GM12872 (cell line): ENCODE results near the gene CCDC8.

Experiments used
- TF ChIP-seq, protein P1 (sequence below): IDR thresholded peaks from 3 replicates; pipeline ENCODE4 v1.5.1; 2011; ENCODE audit warnings: low read depth, mild to moderate bottlenecking, low read length, moderate library complexity; ENCODE audit not compliant: insufficient read depth

CCDC8 gene

DNA sequence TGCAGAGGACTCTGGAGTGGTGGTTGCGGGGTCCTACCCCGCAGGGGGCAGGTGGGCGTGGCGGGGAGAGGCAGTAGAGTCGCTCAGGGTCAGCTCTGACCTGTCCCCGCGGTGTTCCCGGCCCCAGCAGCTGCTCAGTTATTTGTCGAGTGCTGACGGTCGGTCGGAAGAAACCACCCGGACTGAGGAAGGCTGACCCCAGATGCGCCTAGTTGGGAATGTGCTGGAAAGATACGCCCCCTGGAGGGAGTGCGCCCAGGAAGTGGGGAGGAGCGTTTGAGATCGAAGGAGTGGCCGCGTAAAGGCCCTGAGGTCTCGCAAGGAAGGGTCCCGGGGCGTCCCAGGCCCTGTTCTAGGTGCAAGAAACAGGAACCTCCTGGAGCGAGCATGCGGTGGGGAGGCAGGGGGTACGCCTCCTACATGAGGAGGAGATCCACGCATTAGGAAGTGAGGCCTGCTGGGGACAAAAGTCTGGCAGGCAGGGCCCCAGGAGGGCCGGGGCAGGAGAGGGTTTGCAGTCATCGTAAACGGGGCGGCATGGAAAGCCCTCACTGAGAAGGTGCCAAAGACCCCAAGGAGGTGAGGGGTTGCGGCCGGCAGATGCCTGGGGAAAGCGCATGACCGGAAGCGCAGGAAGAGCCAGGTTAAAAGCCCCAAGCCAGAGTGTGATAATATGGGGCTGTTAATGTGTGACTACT lies 9.2 kb downstream of the CCDC8 start:
- TF ChIP-seq, protein P1, sequence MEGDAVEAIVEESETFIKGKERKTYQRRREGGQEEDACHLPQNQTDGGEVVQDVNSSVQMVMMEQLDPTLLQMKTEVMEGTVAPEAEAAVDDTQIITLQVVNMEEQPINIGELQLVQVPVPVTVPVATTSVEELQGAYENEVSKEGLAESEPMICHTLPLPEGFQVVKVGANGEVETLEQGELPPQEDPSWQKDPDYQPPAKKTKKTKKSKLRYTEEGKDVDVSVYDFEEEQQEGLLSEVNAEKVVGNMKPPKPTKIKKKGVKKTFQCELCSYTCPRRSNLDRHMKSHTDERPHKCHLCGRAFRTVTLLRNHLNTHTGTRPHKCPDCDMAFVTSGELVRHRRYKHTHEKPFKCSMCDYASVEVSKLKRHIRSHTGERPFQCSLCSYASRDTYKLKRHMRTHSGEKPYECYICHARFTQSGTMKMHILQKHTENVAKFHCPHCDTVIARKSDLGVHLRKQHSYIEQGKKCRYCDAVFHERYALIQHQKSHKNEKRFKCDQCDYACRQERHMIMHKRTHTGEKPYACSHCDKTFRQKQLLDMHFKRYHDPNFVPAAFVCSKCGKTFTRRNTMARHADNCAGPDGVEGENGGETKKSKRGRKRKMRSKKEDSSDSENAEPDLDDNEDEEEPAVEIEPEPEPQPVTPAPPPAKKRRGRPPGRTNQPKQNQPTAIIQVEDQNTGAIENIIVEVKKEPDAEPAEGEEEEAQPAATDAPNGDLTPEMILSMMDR: no peak

DNA sequence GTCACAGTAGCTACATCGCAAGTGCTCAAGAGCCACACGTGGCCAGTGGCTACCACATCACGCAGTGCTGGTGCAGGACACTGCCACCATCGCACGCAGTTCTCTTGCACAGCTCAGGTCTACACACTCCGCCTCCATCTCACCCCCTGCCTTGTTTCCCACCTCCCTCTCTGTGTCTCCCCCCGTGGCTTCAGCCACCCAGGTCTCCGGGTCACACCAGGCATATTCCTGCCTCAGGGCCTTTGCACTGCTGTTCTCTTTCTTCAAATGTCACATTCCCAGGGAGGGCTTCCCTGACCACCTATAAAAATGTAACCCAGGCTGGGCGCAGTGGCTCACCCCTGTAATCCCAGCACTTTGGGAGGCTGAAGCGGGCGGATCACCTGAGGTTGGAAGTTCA lies 10.6 kb downstream of the CCDC8 start:
- TF ChIP-seq, protein P1: no peak

DNA sequence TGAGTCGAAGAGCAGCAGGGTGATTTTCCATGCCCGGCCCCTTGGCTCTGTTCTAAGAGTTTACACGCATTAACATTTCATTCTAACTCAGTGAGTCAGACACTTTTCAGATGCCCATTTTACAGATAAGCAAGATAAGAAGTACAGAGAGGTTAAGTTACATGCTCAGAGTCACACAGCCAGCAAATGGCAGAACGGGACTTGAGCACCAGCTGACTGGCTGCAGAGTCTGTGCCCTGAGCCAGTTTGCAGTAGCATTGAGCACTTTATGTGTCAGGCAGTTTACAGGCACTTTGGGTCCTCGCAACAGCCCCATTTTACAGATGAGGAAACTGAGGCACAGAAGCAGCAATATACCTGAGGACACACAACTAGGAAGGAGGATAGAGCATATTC lies 19.0 kb downstream of the CCDC8 start:
- TF ChIP-seq, protein P1: no peak

DNA sequence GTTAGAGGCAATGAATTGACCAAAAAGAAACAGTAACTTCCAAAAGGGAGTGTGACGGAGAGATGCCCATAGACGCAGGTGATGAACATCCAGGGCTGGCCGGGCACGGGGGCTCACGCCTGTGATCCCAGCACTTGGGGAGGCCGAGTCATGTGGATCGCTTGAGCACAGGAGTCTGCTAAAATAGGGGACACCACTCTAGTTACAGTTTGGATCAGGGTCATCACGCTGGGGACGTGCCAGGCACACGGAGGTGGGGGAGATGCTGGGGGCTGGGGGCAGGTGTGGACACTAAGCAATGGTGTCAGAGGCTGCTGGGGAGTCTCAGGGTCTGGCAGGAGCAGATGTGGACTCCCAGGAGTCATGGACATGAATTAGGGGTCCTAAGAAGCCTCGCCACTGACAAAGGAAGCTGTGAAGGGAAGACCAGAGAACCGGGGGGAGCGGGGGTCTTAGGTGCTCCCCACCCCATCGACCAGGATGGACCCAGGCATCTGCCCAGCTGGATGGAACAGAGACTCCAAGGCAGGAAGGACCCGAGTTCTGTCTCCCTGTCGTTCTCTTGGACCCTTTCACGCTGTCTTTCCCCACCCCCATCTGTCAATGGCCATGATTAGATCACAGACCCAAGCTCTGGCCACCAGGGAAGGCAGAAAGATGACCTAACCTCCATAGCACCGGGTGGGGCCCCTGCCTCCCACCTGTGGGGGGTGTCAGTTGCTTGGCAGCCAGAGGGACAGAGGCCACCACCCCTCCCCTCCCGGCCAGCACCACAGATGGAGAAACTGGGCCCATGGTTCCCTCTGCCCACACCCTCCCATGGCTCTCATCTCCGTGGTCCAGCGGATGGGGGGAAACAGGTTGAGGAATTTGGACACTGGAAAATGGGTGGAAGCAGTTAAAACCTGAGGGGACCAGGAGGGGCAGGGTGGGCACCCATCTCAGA lies 19.6 kb downstream of the CCDC8 start:
- TF ChIP-seq, protein P1: no peak

DNA sequence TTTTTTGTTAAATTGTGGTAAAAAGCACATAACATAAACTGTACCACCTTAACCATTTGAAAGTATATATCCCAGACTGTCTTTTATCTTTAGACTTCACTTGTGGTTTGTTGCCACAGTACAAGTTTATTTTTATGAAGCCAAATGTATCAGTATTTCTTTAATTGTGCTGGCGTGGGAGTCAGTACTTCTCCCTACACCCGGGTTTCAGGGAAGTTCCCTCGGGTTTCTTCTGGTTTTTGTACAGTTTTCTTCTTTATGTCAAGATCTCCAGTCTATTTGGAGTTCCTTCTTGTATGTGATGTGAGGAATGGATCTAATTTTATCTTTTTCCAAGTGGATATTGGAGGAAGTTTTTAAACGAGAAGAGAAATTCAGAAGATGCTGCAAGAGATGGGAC lies 20.5 kb downstream of the CCDC8 start:
- TF ChIP-seq, protein P1: no peak

DNA sequence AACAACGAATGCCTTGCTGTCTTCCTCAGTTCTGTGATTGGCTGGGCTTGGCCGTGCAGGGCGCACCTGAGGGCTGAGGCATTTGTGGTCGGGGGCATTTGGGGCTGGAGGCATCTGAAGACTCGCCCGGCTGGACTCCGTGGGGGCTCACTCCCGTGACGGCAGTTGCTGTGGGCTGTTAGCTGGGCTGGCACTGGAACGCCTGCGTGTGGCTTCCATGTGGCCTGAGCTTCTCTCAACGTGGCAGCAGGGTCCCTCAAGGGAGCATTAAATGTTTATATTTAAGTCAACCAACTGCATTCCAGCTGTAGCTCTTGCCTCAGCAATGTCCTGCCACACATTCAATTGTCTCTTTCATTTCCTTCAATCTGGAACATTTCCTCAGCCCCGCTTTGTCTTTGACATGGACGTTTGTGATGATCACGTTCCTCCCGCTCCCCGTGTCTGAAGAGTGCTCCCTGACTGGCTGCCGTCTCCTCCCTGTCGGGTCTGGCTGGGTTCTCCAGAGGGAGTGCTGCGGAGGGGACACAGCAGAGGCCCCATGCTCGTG lies 21.0 kb downstream of the CCDC8 start:
- TF ChIP-seq, protein P1: no peak

DNA sequence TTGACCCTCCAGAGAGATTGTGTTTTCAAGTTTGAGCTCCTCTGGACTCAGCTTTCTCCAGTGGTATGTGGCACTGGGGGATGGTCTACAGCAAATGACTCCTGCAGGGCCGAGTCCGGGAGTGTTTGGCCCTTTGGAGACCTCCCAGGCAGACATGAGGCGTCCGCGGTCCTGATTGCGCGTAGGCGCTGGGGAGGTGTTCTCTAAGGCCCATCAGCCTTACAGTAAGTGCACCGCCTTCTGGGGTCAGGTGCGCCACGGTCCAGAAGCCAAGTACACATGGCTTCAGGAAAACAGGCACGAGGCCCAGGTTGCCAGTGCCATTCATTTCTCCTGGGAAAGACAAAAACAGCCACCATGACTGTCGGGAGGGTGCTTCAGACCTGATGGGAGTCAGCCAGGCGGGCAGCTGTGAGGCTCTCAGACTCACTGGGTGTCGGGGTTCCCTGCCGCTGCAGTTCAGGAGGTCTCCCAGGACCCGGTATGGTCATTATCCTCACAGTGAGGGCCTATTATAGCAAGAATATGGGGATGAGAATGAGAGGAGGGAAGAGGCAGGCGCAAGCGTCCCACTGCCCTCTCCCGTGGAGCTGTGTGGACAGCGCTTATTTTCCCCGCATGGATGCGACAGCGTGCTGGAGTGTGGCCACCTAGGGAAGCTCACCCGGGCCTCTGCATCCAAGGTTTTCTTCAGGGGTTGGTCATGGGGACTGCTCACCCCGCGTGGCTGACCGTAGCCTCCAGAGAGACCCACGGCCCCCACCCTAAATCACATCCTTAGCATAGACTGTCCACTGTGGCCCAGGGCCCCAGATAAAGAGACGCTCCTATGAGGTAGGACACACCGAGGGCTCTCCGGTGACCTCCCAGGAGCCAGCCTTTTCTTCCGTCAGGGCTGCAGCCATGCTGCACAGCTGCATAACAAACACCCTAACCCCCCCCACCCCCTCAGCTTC lies 21.8 kb downstream of the CCDC8 start:
- TF ChIP-seq, protein P1: no peak
